Gastrocnemius medialis (tissue), 4 donors: Measurements from ENCODE around the gene CAMSAP1. TPM values are rescaled to one million over a fixed set of nuclear protein-coding genes. Genes with fewer than 3 reads are reported as not detected.

Source experiments
- ATAC-seq, 2 donors: fragments of 150-250 bp; one replicate each; pipeline ENCODE4 v1.9.1; 2016
- DNase-seq, 2 donors: peaks; one replicate each; pipeline ENCODE4 v3.0.0-alpha.2; 2019
- H3K27ac ChIP-seq, 4 donors: fragments of 200-600 bp; sonication (generic); 1 replicate in 1 of 4; 2 replicates in 3 of 4; pipeline ENCODE4 v1.5.1; 2016 to 2018; ENCODE audit warnings: mild to moderate bottlenecking in 2 of 4, moderate library complexity in 1 of 4
- H3K27me3 ChIP-seq, 3 donors: fragments of 200-600 bp; sonication (generic) in 2 of 3; 1 replicate in 1 of 3; 2 replicates in 2 of 3; pipeline versions ENCODE4 v1.5.1 to v1.6.0; 2016 to 2019; ENCODE audit warnings: mild to moderate bottlenecking in 1 of 3, moderate library complexity in 1 of 3
- H3K36me3 ChIP-seq, 2 donors: fragments of 200-600 bp; sonication (generic) in 1 of 2; one replicate each; pipeline ENCODE4 v1.5.1; 2017 to 2018
- H3K4me1 ChIP-seq, 2 donors: fragments of 200-600 bp; sonication (generic) in 1 of 2; one replicate each; pipeline ENCODE4 v1.5.1; 2016 to 2017; ENCODE audit warnings: mild to moderate bottlenecking in 2 of 2
- H3K4me3 ChIP-seq, 4 donors: fragments of 200-600 bp; sonication (generic) in 3 of 4; 1 replicate in 1 of 4; 2 replicates in 3 of 4; pipeline ENCODE4 v1.5.1; 2016 to 2019; ENCODE audit warnings: mild to moderate bottlenecking in 2 of 4
- H3K9me3 ChIP-seq, 3 donors: fragments of 200-600 bp; sonication (generic) in 2 of 3; 1 replicate in 1 of 3; 2 replicates in 2 of 3; pipeline ENCODE4 v1.5.1; 2016 to 2019
- POLR2A ChIP-seq, 2 donors: fragments of 450-650 bp; IDR thresholded peaks; one replicate each; pipeline ENCODE4 v1.6.1; 2017; ENCODE audit warnings: antibody characterized with exemption in 2 of 2, mild to moderate bottlenecking in 2 of 2, moderate library complexity in 2 of 2
- in situ Hi-C, 4 donors: fragments of 200-750 bp; cut with MboI; loops; one replicate each; pipeline versions ENCODE4 v1.15.0 to v1.8.0; 2017; ENCODE audit warnings: low sequenced_read_pairs in 4 of 4
- intact Hi-C: fragments of 100-400 bp; cut with DNase I; formaldehyde crosslinking; loops from one replicate; pipeline ENCODE4 v1.15.1; 2023; ENCODE audit warnings: low total_unique reads
- total RNA-seq, 4 donors: library from RNA; depleted of rRNA; stranded (reverse); fragments of >200 nt; gene quantifications; one replicate each; pipeline versions ENCODE4 v1.1.0 to v1.2.3, GENCODE V29; 2016
- TF ChIP-seq, protein P1 (sequence below), 5 experiments: fragments of 450-650 bp in 3 of 5; fragments of 200-600 bp in 2 of 5; sonication (generic) in 2 of 5; IDR thresholded peaks in 4 of 5; conservative IDR thresholded peaks in 1 of 5; 1 replicate in 4 of 5; 2 replicates in 1 of 5; pipeline ENCODE4 v1.5.1; 2016 to 2019; ENCODE audit warnings: antibody characterized with exemption in 5 of 5, mild to moderate bottlenecking in 3 of 5, moderate library complexity in 3 of 5

The CAMSAP1 gene
- total RNA-seq, 4 donors from 2014 or later = 54.8 to 94.9 (median 82.9) TPM

- in situ Hi-C loops (no loop called here), intact Hi-C loops (no loop called here)
- no peak for TF ChIP-seq POLR2A (IDR thresholded peaks at IDR 0.05)
- TF ChIP-seq, protein P1, sequence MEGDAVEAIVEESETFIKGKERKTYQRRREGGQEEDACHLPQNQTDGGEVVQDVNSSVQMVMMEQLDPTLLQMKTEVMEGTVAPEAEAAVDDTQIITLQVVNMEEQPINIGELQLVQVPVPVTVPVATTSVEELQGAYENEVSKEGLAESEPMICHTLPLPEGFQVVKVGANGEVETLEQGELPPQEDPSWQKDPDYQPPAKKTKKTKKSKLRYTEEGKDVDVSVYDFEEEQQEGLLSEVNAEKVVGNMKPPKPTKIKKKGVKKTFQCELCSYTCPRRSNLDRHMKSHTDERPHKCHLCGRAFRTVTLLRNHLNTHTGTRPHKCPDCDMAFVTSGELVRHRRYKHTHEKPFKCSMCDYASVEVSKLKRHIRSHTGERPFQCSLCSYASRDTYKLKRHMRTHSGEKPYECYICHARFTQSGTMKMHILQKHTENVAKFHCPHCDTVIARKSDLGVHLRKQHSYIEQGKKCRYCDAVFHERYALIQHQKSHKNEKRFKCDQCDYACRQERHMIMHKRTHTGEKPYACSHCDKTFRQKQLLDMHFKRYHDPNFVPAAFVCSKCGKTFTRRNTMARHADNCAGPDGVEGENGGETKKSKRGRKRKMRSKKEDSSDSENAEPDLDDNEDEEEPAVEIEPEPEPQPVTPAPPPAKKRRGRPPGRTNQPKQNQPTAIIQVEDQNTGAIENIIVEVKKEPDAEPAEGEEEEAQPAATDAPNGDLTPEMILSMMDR (IDR thresholded peaks at IDR 0.05 in 4 of 5, conservative IDR thresholded peaks at IDR 0.05 in 1 of 5) = no peak
- no peak for ATAC-seq
- Histone ChIP-seq H3K4me1 (no peaks in the 10 kb centered on the region), H3K36me3 (no peaks in the 10 kb centered on the region), H3K9me3 (no peaks in the 10 kb centered on the region), H3K27ac (no peak overlapping the region), H3K27me3 (no peaks in the 10 kb centered on the region), H3K4me3 (no peak overlapping the region)
- DNase-seq = no peak
Measured at GRCh38 chr9:135769489-135770202, 137.7 kb downstream of the CAMSAP1 start.

- Histone ChIP-seq H3K36me3 (no peaks in the 10 kb centered on the region), H3K4me1 (no peaks in the 10 kb centered on the region), H3K27me3 (no peaks in the 10 kb centered on the region), H3K27ac (no peak overlapping the region), H3K9me3 (no peaks in the 10 kb centered on the region), H3K4me3 (no peak overlapping the region)
- intact Hi-C loops (no loop called here), in situ Hi-C loops (no loop called here)
- ATAC-seq (no peak), DNase-seq (no peak)
- TF ChIP-seq POLR2A (IDR thresholded peaks at IDR 0.05) = no peak
- TF ChIP-seq, protein P1 (IDR thresholded peaks at IDR 0.05 in 4 of 5, conservative IDR thresholded peaks at IDR 0.05 in 1 of 5) = no peak
Measured at GRCh38 chr9:135768516-135769218, 138.7 kb downstream of the CAMSAP1 start.

DNA sequence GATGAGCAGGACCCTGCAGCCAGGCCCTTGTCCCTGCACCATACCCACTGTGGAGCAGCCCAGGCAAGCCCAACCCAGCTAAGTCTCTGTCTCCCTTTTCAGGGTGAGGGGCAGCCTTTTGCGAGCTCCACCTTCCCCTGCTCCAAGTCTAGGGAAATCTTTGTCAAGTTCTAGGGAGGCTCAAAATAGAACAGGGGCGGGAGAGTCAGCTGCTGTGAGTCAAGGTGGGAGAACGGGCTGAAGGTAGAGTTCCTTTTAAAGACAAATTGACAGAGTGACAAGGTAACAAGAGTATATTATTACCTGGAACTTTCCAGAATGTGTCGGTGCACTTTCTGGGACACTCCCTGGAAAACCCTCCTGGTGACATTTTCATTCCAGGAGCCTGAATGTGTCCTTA is 140.6 kb downstream of the CAMSAP1 start:
- H3K27ac ChIP-seq = no peak overlapping the region
- H3K4me1 ChIP-seq = no peaks in the 10 kb centered on the region
- in situ Hi-C loops = no loop called here
- DNase-seq (no peak), ATAC-seq (no peak)
- no peaks in the 10 kb centered on the region for H3K9me3 ChIP-seq
- no peak overlapping the region for H3K4me3 ChIP-seq
- no peaks in the 10 kb centered on the region for H3K27me3 ChIP-seq
- TF ChIP-seq POLR2A (IDR thresholded peaks at IDR 0.05) = no peak
- TF ChIP-seq, protein P1 (IDR thresholded peaks at IDR 0.05 in 4 of 5, conservative IDR thresholded peaks at IDR 0.05 in 1 of 5) = no peak
- intact Hi-C loops = no loop called here
- H3K36me3 ChIP-seq = no peaks in the 10 kb centered on the region

DNA sequence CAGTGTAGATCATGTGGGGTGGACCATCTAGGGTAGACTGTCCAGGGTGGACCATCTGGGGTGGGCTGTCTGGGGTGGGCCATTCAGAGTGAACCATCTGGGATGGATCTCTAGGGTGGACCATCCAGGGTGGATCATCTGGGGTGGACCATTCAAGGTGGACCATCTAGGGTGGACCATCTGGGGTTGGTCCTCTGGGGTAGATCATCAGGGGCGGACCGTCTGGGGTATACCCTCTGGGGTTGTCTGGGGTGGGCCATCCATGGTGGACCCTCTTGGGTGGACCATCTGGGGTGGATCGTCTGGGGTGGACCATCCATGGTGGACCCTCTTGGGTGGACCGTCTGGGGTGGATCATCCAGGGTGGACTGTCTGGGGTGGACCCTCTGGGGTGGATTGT is 141.1 kb downstream of the CAMSAP1 start:
- intact Hi-C loops = no loop called here
- DNase-seq = no peak
- Histone ChIP-seq H3K9me3 (no peaks in the 10 kb centered on the region), H3K4me3 (no peak overlapping the region), H3K27ac (no peak overlapping the region), H3K27me3 (no peaks in the 10 kb centered on the region), H3K4me1 (no peaks in the 10 kb centered on the region), H3K36me3 (no peaks in the 10 kb centered on the region)
- in situ Hi-C loops = no loop called here
- no peak for ATAC-seq
- TF ChIP-seq POLR2A (IDR thresholded peaks at IDR 0.05) = no peak
- TF ChIP-seq, protein P1 (IDR thresholded peaks at IDR 0.05 in 4 of 5, conservative IDR thresholded peaks at IDR 0.05 in 1 of 5) = no peak
